VCaP (cell line): Measurements from ENCODE around the gene CPEB2.

ENCODE experiments used
- H3K27ac ChIP-seq: fragments of 450-650 bp; 2 replicates; pipeline ENCODE4 v1.5.1; 2017
- TF ChIP-seq, protein P1 (sequence below): fragments of 450-650 bp; conservative IDR thresholded peaks from 2 replicates; pipeline ENCODE4 v1.5.1; 2017; ENCODE audit warnings: mild to moderate bottlenecking, moderate library complexity

Gene CPEB2

DNA sequence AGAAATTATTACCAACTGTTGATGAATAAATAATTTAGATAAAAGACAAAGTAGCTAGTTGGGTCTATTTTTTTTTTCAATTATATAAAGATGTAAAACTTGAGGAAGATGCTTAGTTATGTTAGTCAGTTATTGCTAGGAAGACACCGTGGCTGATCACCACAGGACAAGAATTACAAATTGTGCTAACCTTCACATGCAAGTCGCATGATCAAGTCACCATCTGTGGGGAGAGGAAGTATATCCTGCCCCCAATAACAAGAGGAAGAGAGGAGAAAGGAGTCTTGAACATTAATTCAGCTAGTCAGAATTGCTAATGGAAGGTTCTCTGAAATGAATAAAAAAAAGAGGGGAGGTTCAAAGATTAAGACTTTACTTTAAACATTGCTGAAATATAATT is 52.3 kb downstream of the CPEB2 start:
- TF ChIP-seq, protein P1, sequence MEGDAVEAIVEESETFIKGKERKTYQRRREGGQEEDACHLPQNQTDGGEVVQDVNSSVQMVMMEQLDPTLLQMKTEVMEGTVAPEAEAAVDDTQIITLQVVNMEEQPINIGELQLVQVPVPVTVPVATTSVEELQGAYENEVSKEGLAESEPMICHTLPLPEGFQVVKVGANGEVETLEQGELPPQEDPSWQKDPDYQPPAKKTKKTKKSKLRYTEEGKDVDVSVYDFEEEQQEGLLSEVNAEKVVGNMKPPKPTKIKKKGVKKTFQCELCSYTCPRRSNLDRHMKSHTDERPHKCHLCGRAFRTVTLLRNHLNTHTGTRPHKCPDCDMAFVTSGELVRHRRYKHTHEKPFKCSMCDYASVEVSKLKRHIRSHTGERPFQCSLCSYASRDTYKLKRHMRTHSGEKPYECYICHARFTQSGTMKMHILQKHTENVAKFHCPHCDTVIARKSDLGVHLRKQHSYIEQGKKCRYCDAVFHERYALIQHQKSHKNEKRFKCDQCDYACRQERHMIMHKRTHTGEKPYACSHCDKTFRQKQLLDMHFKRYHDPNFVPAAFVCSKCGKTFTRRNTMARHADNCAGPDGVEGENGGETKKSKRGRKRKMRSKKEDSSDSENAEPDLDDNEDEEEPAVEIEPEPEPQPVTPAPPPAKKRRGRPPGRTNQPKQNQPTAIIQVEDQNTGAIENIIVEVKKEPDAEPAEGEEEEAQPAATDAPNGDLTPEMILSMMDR = no peak
- no peak overlapping the region for H3K27ac ChIP-seq

DNA sequence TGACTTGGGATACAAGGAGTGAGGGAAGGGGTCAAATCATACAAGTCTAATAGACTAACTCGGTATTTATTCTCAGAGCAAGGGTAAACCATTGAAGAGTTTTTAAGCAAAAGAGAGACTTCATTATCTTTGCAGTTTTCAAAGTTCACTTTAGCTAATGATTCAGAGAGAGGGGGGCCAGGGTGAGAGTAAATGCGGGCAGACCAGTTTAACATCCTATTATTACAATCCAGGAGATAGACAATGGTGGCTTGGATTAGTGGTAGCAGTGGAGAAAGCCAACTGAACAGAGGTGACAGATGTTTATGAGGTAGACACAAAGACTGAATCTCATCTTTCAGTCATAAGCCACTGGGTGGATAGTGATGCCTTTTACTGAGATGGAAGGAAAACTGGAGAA is 57.9 kb downstream of the CPEB2 start:
- H3K27ac ChIP-seq = no peak overlapping the region

DNA sequence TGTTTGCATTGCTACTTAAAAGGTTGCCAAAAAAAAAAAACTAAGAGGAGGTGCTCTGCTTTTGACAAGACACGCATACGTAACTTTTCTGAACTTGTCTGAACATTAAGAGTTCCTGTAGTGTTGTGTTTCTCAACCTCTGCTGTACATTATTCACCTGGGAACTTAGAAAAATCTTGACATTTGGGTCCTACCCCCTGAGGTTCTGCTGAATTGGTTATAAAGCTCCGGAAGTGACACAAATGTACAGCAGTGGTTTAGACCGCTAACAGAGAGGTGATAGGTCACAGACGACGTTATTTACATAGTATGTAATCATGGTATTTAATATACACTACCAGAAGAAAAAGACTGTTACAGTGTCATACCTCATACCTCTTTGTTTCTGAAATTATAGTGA is 61.1 kb downstream of the CPEB2 start:
- TF ChIP-seq, protein P1 = no peak
- H3K27ac ChIP-seq = no peak overlapping the region

More for the DNA sequence above, 57.9 kb downstream of the CPEB2 start:
- TF ChIP-seq, protein P1 = no peak

DNA sequence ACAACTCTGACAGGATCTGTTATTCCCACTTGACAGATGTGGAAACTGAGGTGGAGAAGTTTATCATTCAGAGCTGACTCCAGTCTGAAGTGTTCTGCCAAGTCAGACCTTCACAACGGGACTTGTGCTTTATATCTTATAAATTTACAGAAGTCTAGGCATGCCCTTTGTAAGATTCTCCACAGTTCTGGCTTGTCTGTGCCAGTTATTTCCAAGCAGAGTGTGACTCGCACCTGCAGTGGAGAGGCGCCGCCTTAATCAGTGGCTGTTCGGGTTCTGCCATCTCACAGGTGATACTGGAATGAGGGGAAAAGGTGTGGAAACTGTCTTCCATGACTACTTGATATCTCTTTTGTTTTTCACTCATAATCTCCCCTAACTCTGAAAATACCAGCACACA is 63.2 kb downstream of the CPEB2 start:
- no peak overlapping the region for H3K27ac ChIP-seq
- TF ChIP-seq, protein P1 = no peak

DNA sequence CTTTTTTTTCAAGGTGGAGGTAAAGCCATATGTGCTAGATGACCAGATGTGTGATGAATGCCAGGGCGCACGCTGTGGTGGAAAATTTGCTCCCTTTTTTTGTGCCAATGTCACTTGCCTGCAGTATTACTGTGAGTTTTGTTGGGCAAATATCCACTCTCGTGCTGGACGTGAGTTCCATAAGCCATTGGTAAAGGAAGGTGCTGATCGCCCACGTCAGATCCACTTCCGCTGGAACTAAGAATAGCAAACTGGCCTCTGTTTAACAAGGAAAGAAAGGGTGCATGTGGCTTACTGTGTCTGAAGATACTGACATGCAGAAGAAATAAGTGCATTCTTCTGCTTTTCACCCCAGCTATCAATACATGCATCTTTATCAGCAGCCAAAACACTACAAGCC is 63.9 kb downstream of the CPEB2 start:
- TF ChIP-seq, protein P1 = no peak
- no peak overlapping the region for H3K27ac ChIP-seq

DNA sequence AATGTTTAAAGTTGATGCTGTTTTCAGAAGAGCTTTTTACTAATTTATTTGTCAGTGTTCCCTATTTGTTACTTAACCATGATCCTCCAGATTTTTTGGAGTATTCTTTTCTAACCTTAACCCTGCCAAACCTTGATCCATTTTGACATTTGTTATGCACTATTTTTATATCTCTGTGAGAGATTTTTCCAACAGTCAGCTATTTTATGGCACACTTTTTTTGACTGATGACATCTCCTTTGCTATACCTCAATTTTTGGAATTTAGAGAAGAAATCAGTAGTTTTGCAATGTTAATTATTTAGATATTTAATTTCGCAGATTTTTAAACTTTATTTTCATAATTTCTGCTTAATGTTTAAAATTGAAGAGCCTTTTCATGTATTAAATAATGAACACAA is 66.0 kb downstream of the CPEB2 start:
- no peak overlapping the region for H3K27ac ChIP-seq
- TF ChIP-seq, protein P1 = no peak

DNA sequence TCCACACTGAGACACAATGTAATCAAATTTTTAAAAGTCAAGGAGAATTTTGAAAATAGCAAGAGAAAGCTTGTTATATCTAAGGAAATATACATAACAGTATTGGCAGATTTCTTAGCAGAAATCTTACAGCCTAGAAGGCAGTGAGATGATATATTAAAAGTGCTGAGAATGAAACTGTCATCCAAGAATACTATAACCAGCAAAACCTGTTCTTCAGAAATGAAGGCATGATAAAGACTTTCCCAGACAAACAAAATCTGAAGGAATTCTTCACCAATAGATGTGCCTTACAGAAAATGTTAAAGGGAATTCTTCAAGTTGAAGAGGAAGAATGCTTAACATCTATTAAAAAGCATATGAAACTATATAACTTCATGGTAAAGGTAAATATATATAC is 73.6 kb downstream of the CPEB2 start:
- TF ChIP-seq, protein P1 = no peak
- no peak overlapping the region for H3K27ac ChIP-seq

DNA sequence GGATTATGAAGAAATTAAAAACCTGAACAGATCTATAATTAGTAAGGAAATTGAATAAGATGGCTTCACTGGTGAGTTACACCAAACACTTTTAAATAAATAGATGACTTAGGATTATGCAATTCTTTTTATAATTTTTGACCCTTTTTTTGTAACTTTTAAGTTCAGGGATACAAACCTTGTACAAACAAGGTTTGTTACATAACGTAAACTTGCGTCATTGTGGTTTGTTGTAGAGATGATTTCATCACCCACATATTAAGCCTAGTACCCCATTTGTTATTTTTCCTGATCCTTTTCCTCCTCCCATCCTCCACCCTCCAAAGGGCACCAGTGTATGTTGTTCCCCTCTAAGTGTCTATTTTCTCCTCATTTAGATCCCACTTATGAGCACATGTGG is 75.7 kb downstream of the CPEB2 start:
- H3K27ac ChIP-seq = no peak overlapping the region
- TF ChIP-seq, protein P1 = no peak
